HepG2 (cell line): ENCODE results near the gene STRBP. TPM values are rescaled to one million over a fixed set of nuclear protein-coding genes. Genes with fewer than 3 reads are reported as not detected.

Source experiments
- ATAC-seq: fragments of 200-7000 bp; cut with Tn5 transposase; 3 replicates; pipeline ENCODE4 v1.9.1; 2020; ENCODE audit warnings: mild to moderate bottlenecking, moderate library complexity
- BruUV-seq: library from RNA; stranded (reverse); fragments of 400-500 nt; replicated peaks from 2 replicates; lab custom pipeline; 2021; lab: Mats Ljungman, UMichigan
- CTCF ChIA-PET: fragments of 300-600 bp; formaldehyde crosslinking; extraction: SDS; loops from one replicate; lab custom pipeline; 2021; ENCODE audit warnings: low total read pairs, inconsistent platforms, low intra/inter-chr PET ratio; lab: Yijun Ruan, JAX
- POLR2A ChIA-PET: fragments of 350-600 bp; sonication (Branson Sonifier 250); formaldehyde crosslinking; loops from one replicate; lab custom pipeline; 2020; ENCODE audit warnings: antibody characterized with exemption, inconsistent platforms; lab: Yijun Ruan, JAX
- DNase-seq: peaks from one replicate; pipeline ENCODE4 v3.0.0-alpha.2; 2015; ENCODE audit warnings: low spot score
- FAIRE-seq: peaks from 3 replicates; lab custom pipeline; 2011; peaks lifted over from hg19 to GRCh38; lab: Jason Lieb, UNC
- H2AFZ ChIP-seq: one replicate; pipeline ENCODE4 v1.6.1; 2011; ENCODE audit warnings: low read length, inconsistent platforms
- H3K27ac ChIP-seq: fragments of 300-600 bp; 3 replicates; pipeline ENCODE4 v1.8.0; 2011; ENCODE audit warnings: mixed run types, mild to moderate bottlenecking, mixed read lengths, low read length, inconsistent platforms; ENCODE audit not compliant: insufficient read depth; ENCODE audit errors: extremely low read length
- H3K27me3 ChIP-seq, 2 experiments: fragments of 200-600 bp in 1 of 2; 2 replicates in 1 of 2; 3 replicates in 1 of 2; pipeline versions ENCODE4 v1.6.0 to v1.8.0; 2011; ENCODE audit warnings: low read length in 2 of 2, mild to moderate bottlenecking in 2 of 2, moderate library complexity in 2 of 2, inconsistent platforms in 1 of 2; ENCODE audit not compliant: insufficient read depth in 2 of 2, control insufficient read depth in 1 of 2
- H3K36me3 ChIP-seq, 2 experiments: fragments of 200-600 bp in 1 of 2; replicated peaks in 1 of 2; 2 replicates in 1 of 2; 3 replicates in 1 of 2; pipeline versions ENCODE4 v1.5.1 to v1.8.0; 2011; ENCODE audit warnings: low read length in 2 of 2, inconsistent platforms in 1 of 2; ENCODE audit not compliant: insufficient read depth in 2 of 2, control insufficient read depth in 1 of 2
- H3K4me1 ChIP-seq: 2 replicates; pipeline ENCODE4 v1.5.1; 2012; ENCODE audit warnings: low read length, inconsistent platforms; ENCODE audit not compliant: insufficient read depth
- H3K4me2 ChIP-seq: 2 replicates; pipeline ENCODE4 v1.6.0; 2011; ENCODE audit warnings: low read depth, low read length, inconsistent platforms
- H3K4me3 ChIP-seq, 3 experiments: fragments of 200-600 bp in 1 of 3; sonication (generic), shearing (Covaris generic) in 1 of 3; replicated peaks in 1 of 3; 2 replicates each; pipeline ENCODE4 v1.5.1; 2011 to 2016; ENCODE audit warnings: low read length in 3 of 3, inconsistent platforms in 2 of 3, low read depth in 2 of 3, mild to moderate bottlenecking in 2 of 3, control low read depth in 1 of 3, mixed read lengths in 1 of 3; ENCODE audit not compliant: insufficient read depth in 1 of 3
- H3K79me2 ChIP-seq: one replicate; pipeline ENCODE4 v1.6.1; 2011; ENCODE audit warnings: low read length, inconsistent platforms; ENCODE audit not compliant: insufficient read depth
- H3K9ac ChIP-seq: 2 replicates; pipeline ENCODE4 v1.6.0; 2011; ENCODE audit warnings: mild to moderate bottlenecking, low read depth, low read length, inconsistent platforms; ENCODE audit not compliant: insufficient read depth
- H3K9me3 ChIP-seq: 2 replicates; pipeline ENCODE4 v1.5.1; 2012; ENCODE audit warnings: mild to moderate bottlenecking, low read length
- H4K20me1 ChIP-seq: 2 replicates; pipeline ENCODE4 v1.6.0; 2011; ENCODE audit warnings: inconsistent platforms, mild to moderate bottlenecking, low read length, moderate library complexity; ENCODE audit not compliant: insufficient read depth
- ARNTL ChIP-seq: sonication (generic); formaldehyde crosslinking; IDR thresholded peaks from 2 replicates; pipeline ENCODE4 v1.4.0; 2020; ENCODE audit warnings: mild to moderate bottlenecking, missing genetic modification reagents
- NCOA5 ChIP-seq: sonication (generic); formaldehyde crosslinking; IDR thresholded peaks from 2 replicates; pipeline ENCODE4 v1.4.0; 2020; ENCODE audit warnings: missing genetic modification reagents
- NCOR1 ChIP-seq: fragments of 200-600 bp; sonication (generic); IDR thresholded peaks from 2 replicates; pipeline ENCODE4 v1.7.0; 2017; ENCODE audit warnings: antibody characterized with exemption, low read length, borderline replicate concordance
- REL ChIP-seq: sonication (generic); formaldehyde crosslinking; conservative IDR thresholded peaks from 2 replicates; pipeline ENCODE4 v1.8.0; 2022; ENCODE audit warnings: mild to moderate bottlenecking, missing genetic modification reagents, moderate library complexity
- RXRB ChIP-seq: IDR thresholded peaks from 2 replicates; pipeline ENCODE4 v1.6.1; 2016; ENCODE audit warnings: borderline replicate concordance, missing genetic modification reagents, missing compliant biosample characterization
- ZNF768 ChIP-seq: sonication (generic); formaldehyde crosslinking; IDR thresholded peaks from 2 replicates; pipeline ENCODE4 v1.4.0; 2020; ENCODE audit warnings: missing genetic modification reagents
- ZSCAN30 ChIP-seq: sonication (generic); formaldehyde crosslinking; IDR thresholded peaks from 2 replicates; pipeline ENCODE4 v1.5.0; 2020; ENCODE audit warnings: mild to moderate bottlenecking, missing genetic modification reagents
- WGBS: methylation state at CpG from one replicate; pipeline ENCODE4 v1.1.6; 2017; ENCODE audit warnings: low lambda C conversion rate; 5-methylcytosine and 5-hydroxymethylcytosine counted together
- in situ Hi-C: cut with HindIII; loops from 2 replicates; pipeline ENCODE4 v1.10.0; 2017; ENCODE audit warnings: low pct_unique_long_range_greater_than_20kb; ENCODE audit not compliant: extremely low pct_ligation_motif_present
- intact Hi-C: fragments of 100-400 bp; cut with micrococcal nuclease; formaldehyde crosslinking; loops from one replicate; pipeline ENCODE4 v1.10.0; 2022; ENCODE audit not compliant: unreplicated experiment
- polyA plus RNA-seq, 8 experiments: library from polyadenylated mRNA; depleted of rRNA in 3 of 8; stranded (reverse) in 7 of 8; unstranded in 1 of 8; fragments of >200 nt; fragmentation: Illumina TruSeq in 4 of 8; extraction: Trizol in 4 of 8; gene quantifications; 2 replicates each; pipeline versions ENCODE4 v1.2.1 to v1.2.3, GENCODE V29; 2011 to 2016; ENCODE audit warnings: low read depth in 4 of 8, missing spikeins in 1 of 8, mixed read lengths in 1 of 8; ENCODE audit not compliant: insufficient read depth in 1 of 8
- total RNA-seq, 5 experiments: library from RNA; depleted of rRNA; stranded (reverse); fragments of >200 nt; fragmentation: Illumina TruSeq; extraction: Trizol; gene quantifications; 2 replicates each; pipeline ENCODE4 v1.2.3, GENCODE V29; 2016; ENCODE audit warnings: low read depth in 1 of 5
- TF ChIP-seq, protein P1 (sequence below): sonication (generic); formaldehyde crosslinking; IDR thresholded peaks from 2 replicates; pipeline ENCODE4 v1.5.1; 2020; ENCODE audit warnings: mild to moderate bottlenecking, missing genetic modification reagents, moderate library complexity

STRBP gene
- total and polyA plus RNA-seq, 2 of the 13 experiments (the other 11 are each of a cell fraction or from before 2014, with no cell fraction given): 14.5 to 38.5 TPM

- FAIRE-seq (no peak), DNase-seq (no peak), ATAC-seq (no peak)
- Histone ChIP-seq H4K20me1 (no peaks in the 10 kb centered on the region), H3K79me2 (peaks cover 36% of the 10 kb centered on the region), H3K36me3 (no peaks in the 10 kb centered on the region), H3K4me2 (no peak overlapping the region), H2AFZ (no peak overlapping the region), H3K27me3 (no peaks in the 10 kb centered on the region), H3K27ac (no peak overlapping the region), H3K9ac (no peak overlapping the region), H3K9me3 (no peaks in the 10 kb centered on the region), H3K4me3 (no peak overlapping the region), H3K4me1 (peaks cover 11% of the 10 kb centered on the region)
- TF ChIP-seq, protein P1, sequence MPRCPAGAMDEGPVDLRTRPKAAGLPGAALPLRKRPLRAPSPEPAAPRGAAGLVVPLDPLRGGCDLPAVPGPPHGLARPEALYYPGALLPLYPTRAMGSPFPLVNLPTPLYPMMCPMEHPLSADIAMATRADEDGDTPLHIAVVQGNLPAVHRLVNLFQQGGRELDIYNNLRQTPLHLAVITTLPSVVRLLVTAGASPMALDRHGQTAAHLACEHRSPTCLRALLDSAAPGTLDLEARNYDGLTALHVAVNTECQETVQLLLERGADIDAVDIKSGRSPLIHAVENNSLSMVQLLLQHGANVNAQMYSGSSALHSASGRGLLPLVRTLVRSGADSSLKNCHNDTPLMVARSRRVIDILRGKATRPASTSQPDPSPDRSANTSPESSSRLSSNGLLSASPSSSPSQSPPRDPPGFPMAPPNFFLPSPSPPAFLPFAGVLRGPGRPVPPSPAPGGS: no peak
- TF ChIP-seq NCOR1 (no peak), NCOA5 (CRISPR knock-in tag) (no peak), ARNTL (no peak), ZNF768 (CRISPR knock-in tag) (no peak)
- intact Hi-C loops: no loop called here
- ChIA-PET CTCF (no interaction called here), POLR2A (no interaction called here)
- BruUV-seq: no TSS peak
- in situ Hi-C loops: no loop called here
These were observed 21.9 kb downstream of the STRBP start for GRCh38 chr9:123246534-123246933.

DNA sequence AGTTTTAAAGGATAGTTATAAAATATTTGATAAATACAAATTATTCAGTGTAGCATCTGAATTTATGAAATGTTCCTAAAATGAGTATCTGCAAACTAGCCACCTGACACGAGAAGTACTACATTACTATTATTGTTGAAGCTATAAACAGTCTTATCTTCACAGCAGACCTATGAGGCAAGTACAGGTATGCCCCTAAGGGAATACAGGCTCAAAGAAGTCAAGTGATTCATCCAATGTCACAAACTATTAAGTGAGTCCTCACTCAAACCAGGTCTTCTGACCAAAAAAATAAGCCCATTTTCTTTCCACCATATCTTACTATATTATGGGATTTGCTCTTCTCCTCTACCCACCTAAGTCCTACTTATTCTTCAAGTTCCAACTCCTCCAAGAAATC lies 28.7 kb downstream of the STRBP start:
- no peak for FAIRE-seq
- intact Hi-C loops (no loop called here), in situ Hi-C loops (no loop called here)
- Histone ChIP-seq H3K36me3 (no peaks in the 10 kb centered on the region), H4K20me1 (no peaks in the 10 kb centered on the region; the same call in 1 of the 2 replicates), H3K27me3 (no peaks in the 10 kb centered on the region), H3K4me3 (no peak overlapping the region)
- POLR2A ChIA-PET: no interaction called here
- ATAC-seq: no peak
- CTCF ChIA-PET: no interaction called here
- TF ChIP-seq RXRB (CRISPR knock-in tag) (no peak), ZSCAN30 (CRISPR knock-in tag) (no peak), REL (CRISPR knock-in tag) (no peak)
- TF ChIP-seq, all 625 proteins: peak for 0
- WGBS: 96% methylated on average over 1 of the region's 1 CpG
- BruUV-seq: no TSS peak
- peaks cover 13% of the 10 kb centered on the region for H3K4me1 ChIP-seq
- no peak overlapping the region for H3K27ac ChIP-seq
- peaks cover 24% of the 10 kb centered on the region for H3K79me2 ChIP-seq
- H3K9ac ChIP-seq: no peak overlapping the region
- no peak for DNase-seq
- no peaks in the 10 kb centered on the region for H3K9me3 ChIP-seq
- no peak overlapping the region for H2AFZ ChIP-seq
- H3K4me2 ChIP-seq: no peak overlapping the region
